Measurements from ENCODE around the gene KRTAP4-2.
"Not testable (repeated sequence)": the region's sequence is repeated elsewhere in the genome, so short reads cannot be mapped to it uniquely, and the experiment has no call there.

KRTAP4-2 gene

GRCh38 chr17:41177727-41178271 is at the start of gene KRTAP4-2:
KRTAP4-2 (minus strand) TSS chr17:41178221; CDS start chr17:41178164, 57 bp downstream.
- no peak for DNase-seq

- DNase-seq, result not testable (repeated sequence)
Measured at GRCh38 chr17:41226598-41227095, 48.6 kb upstream of the KRTAP4-2 start, which contains the start of gene KRTAP9-2. KRTAP9-2 (plus strand) TSS chr17:41226648; CDS start chr17:41226655, 7 bp downstream.

GRCh38 chr17:41226051-41226450 is 48.0 kb upstream of the KRTAP4-2 start:
- no peak for DNase-seq

GRCh38 chr17:41223821-41224220 is 45.8 kb upstream of the KRTAP4-2 start:
- no peak for DNase-seq

- DNase-seq, result no peak
Measured at GRCh38 chr17:41215681-41216080, 37.7 kb upstream of the KRTAP4-2 start.

- no peak for DNase-seq
Measured at GRCh38 chr17:41212524-41213169, 34.6 kb upstream of the KRTAP4-2 start.

- no peak for DNase-seq
Measured at GRCh38 chr17:41211845-41212466, 33.9 kb upstream of the KRTAP4-2 start.

- DNase-seq, result no peak
Measured at GRCh38 chr17:41199421-41200078, 21.5 kb upstream of the KRTAP4-2 start.

GRCh38 chr17:41196068-41196467 is 18.0 kb upstream of the KRTAP4-2 start:
- DNase-seq, result no peak

GRCh38 chr17:41190328-41190727 is 12.3 kb upstream of the KRTAP4-2 start:
- DNase-seq, result no peak

- DNase-seq, result not testable (repeated sequence)
Measured at GRCh38 chr17:41189837-41190318, 11.9 kb upstream of the KRTAP4-2 start, which contains the start of gene KRTAP9-1. KRTAP9-1 (plus strand) TSS chr17:41189887; CDS start chr17:41189887, 0 bp downstream.

- DNase-seq, result no peak
Measured at GRCh38 chr17:41186872-41187271, 8.9 kb upstream of the KRTAP4-2 start.

- DNase-seq, result no peak
Measured at GRCh38 chr17:41185001-41185400, 7.0 kb upstream of the KRTAP4-2 start.

- no peak for DNase-seq
Measured at GRCh38 chr17:41184480-41184961, 6.5 kb upstream of the KRTAP4-2 start, which contains the start of gene KRTAP4-1. KRTAP4-1 (minus strand) TSS chr17:41184911; CDS start chr17:41184854, 57 bp downstream.

- DNase-seq, result no peak
Measured at GRCh38 chr17:41178843-41179616, 1.0 kb upstream of the KRTAP4-2 start.

GRCh38 chr17:41178341-41178740 is 320 bp upstream of the KRTAP4-2 start:
- DNase-seq, result no peak

- no peak for DNase-seq
Measured at GRCh38 chr17:41176744-41177387, 1.2 kb downstream of the KRTAP4-2 start.

- no peak for DNase-seq
Measured at GRCh38 chr17:41171886-41172285, 6.1 kb downstream of the KRTAP4-2 start.

- no peak for DNase-seq
Measured at GRCh38 chr17:41168121-41168520, 9.9 kb downstream of the KRTAP4-2 start, which contains the start of gene KRTAP4-3. KRTAP4-3 (minus strand) TSS chr17:41168221; CDS start chr17:41168172, 49 bp downstream.

GRCh38 chr17:41167561-41167960 is 10.5 kb downstream of the KRTAP4-2 start:
- DNase-seq, result no peak

GRCh38 chr17:41163828-41164227 is 14.2 kb downstream of the KRTAP4-2 start:
- DNase-seq, result no peak
